ENCODE results near the gene SCPEP1.
A peak's percentile ranks its signal among the peaks of the same experiment; 100 is the strongest.
"Not testable (repeated sequence)": the region's sequence is repeated elsewhere in the genome, so short reads cannot be mapped to it uniquely, and the experiment has no call there.

SCPEP1 gene

DNA sequence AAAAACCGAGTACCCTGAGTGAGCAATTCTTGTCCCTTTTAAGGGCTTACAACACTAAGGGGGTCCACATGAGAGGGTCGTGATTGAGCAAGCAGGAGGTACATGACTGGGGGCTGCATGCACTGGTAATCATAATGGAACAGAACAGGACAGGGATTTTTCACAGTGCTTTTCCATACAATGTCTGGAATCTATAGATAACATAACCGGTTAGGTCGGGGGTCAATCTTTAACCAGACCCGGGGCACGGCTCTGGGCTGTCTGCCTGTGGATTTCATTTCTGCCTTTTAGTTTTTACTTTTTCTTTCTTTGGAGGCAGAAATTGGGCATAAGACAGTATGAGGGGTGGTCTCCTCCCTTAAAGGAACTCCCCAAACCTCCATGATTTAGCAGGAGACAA lies 12.2 kb upstream of the SCPEP1 start:
- DNase-seq = not testable (repeated sequence)

DNA sequence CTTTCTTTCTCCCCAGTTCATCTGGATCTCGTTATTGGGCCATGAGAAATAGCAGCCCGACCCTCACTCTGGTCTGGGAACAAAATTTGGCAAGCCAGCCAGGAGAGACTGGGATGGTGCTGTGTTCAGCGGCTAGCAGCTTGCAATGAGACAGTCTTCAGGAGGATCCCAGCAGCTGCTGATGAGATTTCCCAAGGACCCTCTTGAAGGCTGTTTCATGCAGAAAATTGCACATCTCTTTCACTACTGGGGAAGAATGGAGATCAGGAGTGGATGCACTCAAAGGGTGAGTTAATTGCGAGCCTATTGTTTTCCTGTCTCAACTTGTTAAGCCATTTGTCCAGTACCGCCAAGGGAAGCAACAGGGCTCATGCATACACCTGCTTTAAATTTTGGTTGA lies 11.6 kb upstream of the SCPEP1 start:
- DNase-seq = peak; percentile 13

- DNase-seq = no peak
These were observed 7.0 kb upstream of the SCPEP1 start for GRCh38 chr17:56970974-56971373.

- DNase-seq = no peak
These were observed 5.7 kb upstream of the SCPEP1 start for GRCh38 chr17:56972111-56972730.

DNA sequence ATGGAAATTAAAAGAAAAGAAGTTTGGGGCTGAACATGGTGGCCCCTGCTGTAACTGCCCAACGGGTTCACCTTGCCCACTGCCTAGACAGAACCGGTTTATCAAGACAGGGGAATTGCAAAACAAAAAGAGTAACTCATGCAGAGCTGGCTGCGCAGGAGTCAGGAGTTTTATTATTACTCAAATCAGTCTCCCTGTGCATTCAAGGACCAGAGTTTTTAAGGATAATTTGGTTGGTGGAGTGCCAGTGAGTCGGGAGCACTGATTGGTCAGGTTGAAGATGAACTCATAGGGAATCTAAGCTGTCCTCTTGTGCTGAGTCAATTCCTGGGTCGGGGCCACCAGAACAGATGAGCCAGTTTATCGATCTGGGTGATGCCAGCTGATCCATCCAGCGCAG lies 4.4 kb upstream of the SCPEP1 start:
- no peak for DNase-seq

DNA sequence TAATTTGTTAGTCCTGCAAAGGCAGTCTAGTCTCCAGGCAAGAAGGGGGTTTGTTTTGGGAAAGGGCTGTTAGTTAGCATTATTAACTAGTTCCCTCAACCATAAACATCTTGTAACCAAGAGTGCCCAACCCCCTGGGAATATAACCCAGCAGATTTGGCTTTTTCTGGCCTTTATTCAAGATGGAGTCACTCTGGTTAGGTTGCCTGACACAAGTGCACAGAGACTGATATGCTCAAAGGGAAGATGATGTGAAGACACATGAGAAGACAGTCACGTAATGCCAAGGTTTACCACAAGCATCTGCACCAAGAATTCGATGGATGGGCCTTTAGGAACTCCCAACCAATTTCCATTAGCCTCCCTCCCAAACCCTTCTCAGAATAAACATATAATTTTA lies 3.9 kb upstream of the SCPEP1 start:
- DNase-seq = no peak

GRCh38 chr17:56975656-56976055 lies 2.3 kb upstream of the SCPEP1 start:
- no peak for DNase-seq

DNA sequence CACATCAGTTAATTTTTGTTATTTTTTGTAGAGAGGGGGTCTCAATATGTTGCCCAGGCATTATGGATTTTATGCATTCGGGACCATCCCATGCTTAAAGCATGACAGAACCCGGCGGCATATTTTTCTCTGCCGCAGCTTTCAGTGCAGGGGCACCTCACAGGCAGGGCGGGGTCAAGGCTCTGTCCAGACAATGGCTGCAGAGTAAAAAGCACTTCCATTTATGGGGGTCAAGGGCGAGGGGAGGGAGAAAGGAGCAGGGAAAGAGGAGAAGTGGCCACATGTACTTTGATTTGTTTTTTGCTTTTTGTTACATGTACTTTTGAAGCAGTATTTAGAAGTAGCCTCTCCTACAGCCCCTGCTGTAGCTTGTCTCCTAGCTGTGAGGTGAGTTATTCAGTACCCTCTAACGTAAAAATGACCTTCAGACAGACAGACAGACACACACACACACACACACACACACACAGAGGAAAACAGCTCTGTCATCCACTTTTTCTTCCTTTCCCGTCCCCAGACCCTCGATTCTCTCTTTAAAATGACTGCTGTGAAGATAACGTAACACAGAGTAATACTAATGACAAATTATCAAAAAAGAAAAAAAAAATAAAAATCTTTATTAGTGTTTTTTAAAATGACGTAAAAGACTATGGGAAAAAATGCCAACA lies 856 bp upstream of the SCPEP1 start:
- DNase-seq = no peak

GRCh38 chr17:56978441-56979090 lies 635 bp downstream of the SCPEP1 start:
- no peak for DNase-seq

DNA sequence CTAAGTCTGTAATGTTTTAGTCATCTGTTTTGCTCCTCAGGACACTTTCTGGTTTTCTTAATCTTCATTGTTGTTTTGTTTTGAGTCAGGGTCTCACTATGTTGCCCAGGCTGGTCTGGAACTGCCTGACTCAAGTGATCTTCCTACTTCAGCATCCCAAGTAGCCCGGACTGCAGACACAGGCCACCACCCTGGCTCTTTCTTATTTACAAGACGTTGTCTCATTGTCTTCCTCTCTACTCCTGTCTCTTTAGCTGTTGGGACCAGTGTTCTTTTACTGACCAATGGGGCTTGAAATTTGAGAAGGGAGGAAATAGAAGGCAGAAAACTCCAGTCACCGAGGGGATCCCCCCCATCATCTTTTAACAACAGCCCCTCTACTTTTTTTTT lies 1.2 kb downstream of the SCPEP1 start:
- DNase-seq = no peak

DNA sequence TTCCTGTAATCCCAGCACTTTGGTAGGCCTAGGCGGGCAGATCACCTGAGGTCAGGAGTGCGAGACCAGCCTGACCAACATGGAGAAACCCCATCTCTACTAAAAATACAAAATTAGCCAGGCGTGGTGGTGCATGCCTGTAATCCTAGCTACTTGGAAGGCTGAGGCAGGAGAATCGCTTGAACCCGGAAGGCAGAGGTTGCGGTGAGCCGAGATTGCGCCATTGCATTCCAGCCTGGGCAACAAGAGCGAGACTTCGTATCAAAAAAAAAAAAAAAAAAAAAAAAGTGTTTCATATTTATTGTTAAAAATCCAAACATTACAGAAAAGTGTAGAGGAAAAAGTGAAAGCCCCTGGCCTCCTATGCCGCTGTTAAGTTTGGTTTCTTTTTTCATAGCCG lies 2.6 kb downstream of the SCPEP1 start:
- not testable (repeated sequence) for DNase-seq

DNA sequence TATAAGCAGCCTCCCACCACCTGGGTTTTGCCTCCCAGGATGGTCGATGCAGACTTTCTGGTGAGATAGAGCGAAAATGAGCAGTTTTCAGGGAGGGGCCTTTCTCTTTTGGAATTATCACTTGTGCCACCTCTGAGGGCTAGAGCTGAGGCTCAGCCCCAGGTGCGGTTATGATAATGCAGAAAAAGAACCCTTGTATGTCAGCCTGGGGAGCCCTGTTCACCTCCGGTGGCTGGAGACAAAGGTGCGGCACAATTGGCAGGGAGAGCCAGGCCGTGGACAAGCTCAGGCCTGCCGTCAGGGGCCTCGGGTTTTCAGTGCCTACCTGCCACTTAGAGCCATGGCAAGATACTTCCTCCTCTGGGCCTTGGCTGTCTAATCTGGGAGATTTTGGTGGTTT lies 4.4 kb downstream of the SCPEP1 start:
- DNase-seq = no peak

GRCh38 chr17:56983366-56983765 lies 5.4 kb downstream of the SCPEP1 start:
- DNase-seq = no peak

DNA sequence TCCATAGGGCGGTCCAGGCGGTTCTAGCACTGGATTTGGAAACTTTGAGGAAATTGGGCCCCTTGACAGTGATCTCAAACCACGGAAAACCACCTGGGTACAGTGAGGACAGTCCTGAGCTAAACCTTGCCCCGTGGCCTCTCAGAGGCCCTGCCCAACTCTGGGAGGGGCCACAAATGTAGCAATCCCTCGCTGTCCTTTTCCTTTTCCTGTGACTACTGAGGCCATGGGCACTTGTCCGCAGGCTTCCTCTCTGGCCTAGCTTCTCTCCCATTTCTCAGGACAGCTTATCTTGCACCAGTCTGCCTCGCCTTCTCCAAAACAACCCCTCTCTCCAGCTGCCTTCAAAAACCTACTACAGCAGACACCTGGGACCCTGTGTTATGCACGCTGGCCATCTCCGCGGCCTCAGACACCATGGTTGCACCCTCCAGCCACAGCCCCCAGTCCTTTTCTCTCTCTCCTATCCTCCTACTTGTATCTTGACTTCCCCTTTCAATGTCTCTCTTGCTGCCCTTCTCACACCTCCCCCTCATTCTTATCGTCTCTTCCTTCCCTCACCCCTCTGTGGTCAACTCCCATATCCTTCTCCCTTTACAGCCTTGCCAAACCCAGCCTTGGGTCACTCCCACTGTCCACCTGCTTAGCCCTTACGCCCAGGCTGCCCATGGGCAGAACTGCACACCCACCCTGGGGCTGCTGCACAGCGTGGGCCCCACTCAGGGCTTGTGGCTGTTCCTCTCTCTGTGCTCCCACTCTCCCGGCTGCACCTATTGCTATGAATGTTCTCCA lies 7.6 kb downstream of the SCPEP1 start:
- no peak for DNase-seq

DNA sequence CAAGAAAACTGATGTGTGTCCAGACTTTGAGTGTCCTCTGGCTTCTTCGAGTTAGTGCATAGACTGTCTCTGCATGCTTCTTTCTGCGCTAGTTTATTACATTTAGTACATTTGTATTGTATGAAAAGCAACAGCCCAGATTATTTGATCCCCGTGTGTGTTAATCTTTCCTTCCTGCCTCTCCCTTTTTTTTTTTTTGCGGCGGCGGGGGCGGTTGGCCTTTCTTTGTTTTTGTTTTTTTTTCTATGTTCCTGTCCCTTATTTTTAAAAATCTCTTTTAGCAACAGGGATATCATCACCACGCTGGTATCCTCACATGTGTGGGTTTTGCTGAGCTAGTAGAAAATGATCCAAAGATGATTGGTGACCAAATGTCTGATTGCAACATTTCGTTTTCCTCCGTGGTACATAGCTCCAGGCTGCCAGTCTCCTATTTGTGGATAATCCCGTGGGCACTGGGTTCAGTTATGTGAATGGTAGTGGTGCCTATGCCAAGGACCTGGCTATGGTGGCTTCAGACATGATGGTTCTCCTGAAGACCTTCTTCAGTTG lies 9.4 kb downstream of the SCPEP1 start:
- no peak for DNase-seq

DNA sequence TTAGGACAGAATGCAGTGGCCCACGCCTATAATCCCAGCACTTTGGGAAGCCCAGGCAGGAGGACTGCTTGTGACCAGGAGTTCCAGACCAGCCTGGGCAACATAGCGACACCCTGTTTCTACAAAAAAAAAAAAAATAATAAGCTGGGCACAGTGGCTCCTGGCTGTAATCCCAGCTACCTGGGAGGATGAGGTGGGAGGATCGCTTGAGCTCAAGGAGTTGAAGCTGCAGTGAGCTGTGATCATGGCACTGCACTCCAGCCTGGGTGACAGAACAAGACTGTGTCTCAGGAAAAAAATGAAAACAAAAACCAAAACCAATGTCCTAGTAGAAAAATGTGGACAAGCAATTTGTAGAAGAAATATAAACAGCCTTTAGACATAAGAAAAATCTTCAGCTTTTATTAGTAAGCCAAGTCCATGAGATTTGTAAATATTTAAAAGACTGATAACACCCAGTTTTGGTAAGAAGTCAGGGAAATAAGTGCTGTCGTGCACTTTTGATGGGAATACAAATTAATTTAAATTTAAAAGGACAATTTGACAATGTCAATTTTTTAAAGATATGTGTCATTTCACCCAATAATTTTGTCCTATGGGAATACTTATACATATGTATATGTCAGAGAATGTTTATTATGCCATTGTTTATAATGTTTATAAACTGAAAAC lies 11.1 kb downstream of the SCPEP1 start:
- DNase-seq = no peak

GRCh38 chr17:56992364-56992763 lies 14.4 kb downstream of the SCPEP1 start:
- no peak for DNase-seq

DNA sequence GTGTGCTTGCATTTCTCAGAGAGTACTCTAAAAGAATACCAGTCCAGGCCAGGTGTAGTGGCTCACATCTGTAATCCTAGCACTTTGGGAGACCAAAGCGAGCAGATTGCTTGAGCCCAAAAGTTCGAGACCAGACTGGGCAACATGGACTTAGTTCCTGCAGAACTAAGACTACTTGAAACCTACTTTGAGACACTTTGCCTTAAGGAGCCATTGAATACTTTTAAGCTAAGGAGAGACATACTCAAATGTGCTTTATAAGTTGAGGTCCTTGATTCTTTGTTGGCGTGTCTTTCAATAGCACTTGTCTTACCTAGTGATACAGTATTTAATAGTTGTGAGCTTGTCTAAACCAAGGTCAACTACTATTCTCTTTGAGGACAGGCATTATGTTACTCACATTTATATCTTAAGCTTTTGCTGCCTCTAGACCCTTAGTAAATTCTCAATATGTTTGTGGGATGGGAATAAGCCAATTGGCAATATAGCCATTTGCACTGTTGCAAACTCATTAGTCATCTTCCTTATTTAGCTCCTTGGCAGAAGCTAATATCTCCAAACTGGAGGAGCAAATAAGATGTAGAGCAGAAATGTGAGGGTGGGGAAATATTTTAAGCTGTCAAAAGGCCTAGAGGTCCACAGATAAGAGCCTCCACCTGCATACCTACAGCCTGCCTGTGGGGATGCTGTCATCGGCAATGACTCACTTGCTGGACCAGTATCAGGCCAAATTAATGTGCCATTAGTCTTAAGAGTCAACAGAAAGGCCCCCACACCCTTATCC lies 16.3 kb downstream of the SCPEP1 start:
- DNase-seq = no peak

GRCh38 chr17:56995766-56996165 lies 17.8 kb downstream of the SCPEP1 start:
- no peak for DNase-seq

DNA sequence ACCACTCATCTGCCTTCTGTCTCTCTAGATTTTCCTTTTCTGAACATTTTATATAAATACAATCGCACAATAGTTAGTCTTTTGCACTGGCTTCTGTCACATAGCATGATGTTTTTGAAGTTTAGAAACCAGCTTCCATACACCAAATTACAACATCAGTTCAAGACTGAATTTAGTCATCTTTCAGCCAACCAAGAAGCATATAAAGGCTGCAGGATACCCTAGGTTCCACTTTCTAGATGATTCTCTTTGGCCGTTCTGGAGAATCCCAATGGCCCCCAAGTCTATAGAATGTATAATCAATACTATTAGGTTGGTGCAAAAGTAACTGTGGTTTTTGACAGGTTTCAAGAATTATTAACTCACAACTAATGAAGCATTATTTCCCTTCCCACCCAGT lies 19.4 kb downstream of the SCPEP1 start:
- no peak for DNase-seq

- DNase-seq = no peak
These were observed 23.6 kb downstream of the SCPEP1 start for GRCh38 chr17:57001541-57001940.

DNA sequence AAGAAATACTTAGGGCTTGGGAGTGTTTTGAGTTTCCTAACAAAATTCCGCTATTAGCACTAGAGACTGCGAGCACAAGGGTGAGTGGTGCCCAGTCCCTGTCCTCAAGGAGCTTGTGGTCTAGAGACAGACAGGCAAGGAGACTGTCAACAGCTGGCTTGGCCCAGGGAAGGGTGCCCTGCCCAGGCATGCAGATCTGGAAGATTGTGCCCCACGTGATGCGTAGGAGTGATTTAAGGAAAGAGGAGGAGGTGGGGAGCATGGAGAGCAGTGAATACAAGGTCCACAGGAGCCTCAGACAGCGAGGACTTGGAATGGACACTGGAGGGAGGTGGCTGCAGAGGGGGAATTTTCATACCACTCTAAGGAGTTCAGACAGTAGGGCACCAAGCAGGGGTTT lies 25.0 kb downstream of the SCPEP1 start:
- no peak for DNase-seq

All from NCI-H524 treated with DMSO at 0.1 percent for 48 hours (cell line).